Adipocyte (in vitro differentiated cells): Measurements from ENCODE around the gene RASGEF1C.

Experiments used
- DNase-seq: peaks from one replicate; pipeline ENCODE4 v3.0.0-alpha.2; 2015; ENCODE audit warnings: low read depth
- H3K27me3 ChIP-seq: replicated peaks from 2 replicates; pipeline ENCODE4 v1.7.0; 2013; ENCODE audit warnings: mild to moderate bottlenecking, low read length, moderate library complexity; ENCODE audit not compliant: control insufficient read depth, insufficient read depth
- H3K36me3 ChIP-seq: 2 replicates; pipeline ENCODE4 v1.7.0; 2013; ENCODE audit warnings: low read length, mild to moderate bottlenecking, moderate library complexity; ENCODE audit not compliant: control insufficient read depth, insufficient read depth, severe bottlenecking
- H3K4me1 ChIP-seq: 2 replicates; pipeline ENCODE4 v1.7.0; 2013; ENCODE audit warnings: mild to moderate bottlenecking, low read length, moderate library complexity; ENCODE audit not compliant: control insufficient read depth, insufficient read depth
- H3K4me3 ChIP-seq: 2 replicates; pipeline ENCODE4 v1.7.0; 2013; ENCODE audit warnings: mild to moderate bottlenecking, low read length, moderate library complexity
- H3K9ac ChIP-seq: 2 replicates; pipeline ENCODE4 v1.7.0; 2013; ENCODE audit warnings: mild to moderate bottlenecking, low read length, moderate library complexity
- H3K9me3 ChIP-seq: 2 replicates; pipeline ENCODE4 v1.7.0; 2013; ENCODE audit warnings: mild to moderate bottlenecking, low read length, moderate library complexity; ENCODE audit not compliant: control insufficient read depth

RASGEF1C gene

DNA sequence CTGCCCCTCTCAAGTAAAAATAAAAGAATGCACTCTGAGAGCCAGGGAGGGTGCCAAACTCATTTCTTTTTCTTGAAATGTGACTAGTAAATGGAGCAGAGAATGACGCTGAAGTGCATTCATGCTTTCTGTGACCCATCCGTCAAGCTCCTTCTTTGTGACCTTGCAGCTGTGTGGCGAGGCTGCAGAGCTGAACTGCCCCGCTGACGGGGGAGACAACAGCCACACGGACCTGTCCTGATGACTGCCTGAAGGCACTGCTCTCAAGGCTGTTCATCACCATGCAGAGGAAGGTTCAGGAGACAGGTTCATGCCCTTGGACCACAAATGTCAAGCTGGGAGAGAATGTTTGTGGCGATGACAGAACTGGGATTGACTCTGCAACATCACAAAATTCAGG, 21.0 kb upstream of the RASGEF1C start:
- no peak overlapping the region for H3K9ac ChIP-seq
- H3K9me3 ChIP-seq, result peaks cover 50% of the 10 kb centered on the region
- no peak overlapping the region for H3K4me3 ChIP-seq
- peaks cover 30% of the 10 kb centered on the region for H3K36me3 ChIP-seq
- no peak for DNase-seq
- H3K27me3 ChIP-seq, result no peaks in the 10 kb centered on the region
- no peaks in the 10 kb centered on the region for H3K4me1 ChIP-seq

DNA sequence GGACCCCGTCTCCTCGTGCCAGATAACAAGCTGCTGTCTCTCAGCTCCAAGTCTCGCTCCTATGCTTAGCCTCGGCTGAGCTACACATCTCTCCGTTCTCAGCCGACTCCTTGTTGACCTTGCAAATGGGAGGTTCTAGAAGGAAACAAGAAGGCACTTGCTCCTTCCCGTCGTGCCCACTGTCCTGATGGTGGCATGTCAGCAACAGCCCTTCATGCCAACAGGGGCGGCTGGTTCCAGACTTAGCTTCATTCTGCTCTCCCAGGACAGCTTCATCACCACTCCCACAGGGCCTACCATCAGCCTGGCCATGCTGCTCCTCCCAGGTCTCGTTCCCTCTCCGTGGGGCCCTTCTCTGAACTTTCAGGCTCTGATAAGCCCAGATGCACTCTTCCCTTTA, 13.0 kb upstream of the RASGEF1C start:
- Histone ChIP-seq H3K27me3 (no peaks in the 10 kb centered on the region), H3K4me1 (no peaks in the 10 kb centered on the region), H3K4me3 (no peak overlapping the region), H3K9me3 (peaks cover 70% of the 10 kb centered on the region), H3K36me3 (no peaks in the 10 kb centered on the region), H3K9ac (no peak overlapping the region)
- DNase-seq, result no peak

DNA sequence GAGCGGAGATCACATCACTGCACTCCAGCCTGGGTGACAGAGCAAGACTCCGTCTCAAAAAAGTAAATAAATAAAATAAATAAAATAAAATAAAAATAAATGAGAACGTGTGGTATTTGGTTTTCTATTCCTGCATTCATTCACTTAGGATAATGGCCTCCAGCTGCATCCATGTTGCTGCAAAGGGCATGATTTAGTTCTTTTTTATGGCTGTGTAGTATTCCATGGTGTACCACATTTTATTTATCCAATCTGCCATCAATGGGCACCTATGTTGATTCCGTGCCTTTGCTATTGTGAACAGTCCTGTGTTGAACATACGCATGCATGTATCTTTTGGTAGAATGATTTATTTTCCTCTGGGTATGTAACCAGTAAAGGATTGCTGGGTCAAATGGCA, 8.8 kb upstream of the RASGEF1C start:
- no peak overlapping the region for H3K9ac ChIP-seq
- H3K9me3 ChIP-seq, result peaks cover 55% of the 10 kb centered on the region
- no peak for DNase-seq
- H3K27me3 ChIP-seq, result peaks cover 4% of the 10 kb centered on the region
- H3K36me3 ChIP-seq, result no peaks in the 10 kb centered on the region
- no peak overlapping the region for H3K4me3 ChIP-seq
- no peaks in the 10 kb centered on the region for H3K4me1 ChIP-seq

DNA sequence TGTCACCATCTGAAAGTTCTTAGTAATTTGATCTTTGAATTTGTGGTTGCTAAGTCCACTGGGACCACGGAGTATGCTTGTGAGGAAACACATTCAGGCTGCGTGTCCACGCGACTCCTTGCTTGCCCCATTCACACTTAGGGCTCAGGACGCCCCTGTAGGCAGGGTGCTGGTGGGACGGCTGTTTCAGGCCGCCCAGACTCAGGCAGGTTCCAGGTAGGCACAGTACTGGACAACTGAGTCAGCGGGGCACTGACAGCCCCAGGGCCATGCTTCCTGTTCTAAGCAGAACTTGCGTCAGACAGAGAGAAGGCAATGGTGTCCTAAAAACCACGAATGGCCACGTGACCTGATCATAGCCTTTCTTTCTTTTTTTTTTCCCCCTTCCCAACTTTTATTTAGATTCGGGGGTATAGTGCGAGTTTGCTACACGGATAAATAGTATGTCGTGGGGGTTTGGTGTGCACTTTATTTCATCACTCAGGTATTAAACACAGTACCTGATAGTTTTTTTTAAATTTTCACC, 7.7 kb upstream of the RASGEF1C start:
- no peaks in the 10 kb centered on the region for H3K36me3 ChIP-seq
- DNase-seq, result no peak
- H3K4me1 ChIP-seq, result no peaks in the 10 kb centered on the region
- peaks cover 45% of the 10 kb centered on the region for H3K9me3 ChIP-seq
- no peak overlapping the region for H3K9ac ChIP-seq
- H3K4me3 ChIP-seq, result no peak overlapping the region
- peaks cover 9% of the 10 kb centered on the region for H3K27me3 ChIP-seq

DNA sequence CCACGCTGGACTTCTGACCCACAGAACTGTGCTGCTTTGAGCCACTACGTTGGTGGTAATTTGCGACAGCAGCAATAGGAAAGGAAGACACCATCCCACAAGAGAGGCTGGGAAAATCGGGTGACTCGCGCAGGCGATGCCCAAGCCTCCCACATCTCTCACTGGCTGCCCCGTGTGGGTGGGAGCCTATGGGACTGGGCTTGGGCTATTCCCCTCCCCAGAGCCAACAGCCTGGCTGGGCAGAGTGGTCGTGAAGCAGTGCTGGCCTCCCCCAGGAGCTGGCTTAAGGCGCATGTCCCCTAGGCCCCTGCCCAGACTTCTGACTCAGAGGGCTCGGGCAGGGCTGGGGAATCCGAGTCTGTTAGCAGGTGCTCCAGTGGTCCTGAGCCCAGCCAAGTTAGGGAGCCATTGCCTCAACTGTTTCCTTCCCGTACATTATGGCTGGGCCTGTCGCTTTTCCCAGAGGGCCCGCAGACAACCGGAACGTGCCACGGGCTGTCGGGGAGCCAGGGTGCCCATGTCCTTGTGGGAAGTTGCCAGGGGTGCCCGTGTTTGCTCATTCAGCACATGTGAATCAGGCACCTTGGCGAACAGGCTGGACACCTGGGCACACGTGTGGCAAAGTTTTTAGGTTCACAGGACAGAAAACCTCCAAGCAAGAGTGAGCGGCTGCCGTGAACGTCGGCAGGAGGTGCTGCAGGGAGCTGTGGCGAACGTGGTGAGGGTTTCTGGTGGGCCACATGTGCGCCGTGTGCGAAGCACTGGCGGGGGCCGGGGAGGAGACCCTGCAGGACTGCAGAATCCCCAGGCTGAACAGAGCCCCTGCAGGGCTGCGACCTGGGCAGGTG, 7.0 kb upstream of the RASGEF1C start:
- no peak for DNase-seq
- Histone ChIP-seq H3K9ac (no peak overlapping the region), H3K9me3 (peaks cover 39% of the 10 kb centered on the region), H3K4me1 (no peaks in the 10 kb centered on the region), H3K27me3 (peaks cover 15% of the 10 kb centered on the region), H3K36me3 (no peaks in the 10 kb centered on the region), H3K4me3 (no peak overlapping the region)

DNA sequence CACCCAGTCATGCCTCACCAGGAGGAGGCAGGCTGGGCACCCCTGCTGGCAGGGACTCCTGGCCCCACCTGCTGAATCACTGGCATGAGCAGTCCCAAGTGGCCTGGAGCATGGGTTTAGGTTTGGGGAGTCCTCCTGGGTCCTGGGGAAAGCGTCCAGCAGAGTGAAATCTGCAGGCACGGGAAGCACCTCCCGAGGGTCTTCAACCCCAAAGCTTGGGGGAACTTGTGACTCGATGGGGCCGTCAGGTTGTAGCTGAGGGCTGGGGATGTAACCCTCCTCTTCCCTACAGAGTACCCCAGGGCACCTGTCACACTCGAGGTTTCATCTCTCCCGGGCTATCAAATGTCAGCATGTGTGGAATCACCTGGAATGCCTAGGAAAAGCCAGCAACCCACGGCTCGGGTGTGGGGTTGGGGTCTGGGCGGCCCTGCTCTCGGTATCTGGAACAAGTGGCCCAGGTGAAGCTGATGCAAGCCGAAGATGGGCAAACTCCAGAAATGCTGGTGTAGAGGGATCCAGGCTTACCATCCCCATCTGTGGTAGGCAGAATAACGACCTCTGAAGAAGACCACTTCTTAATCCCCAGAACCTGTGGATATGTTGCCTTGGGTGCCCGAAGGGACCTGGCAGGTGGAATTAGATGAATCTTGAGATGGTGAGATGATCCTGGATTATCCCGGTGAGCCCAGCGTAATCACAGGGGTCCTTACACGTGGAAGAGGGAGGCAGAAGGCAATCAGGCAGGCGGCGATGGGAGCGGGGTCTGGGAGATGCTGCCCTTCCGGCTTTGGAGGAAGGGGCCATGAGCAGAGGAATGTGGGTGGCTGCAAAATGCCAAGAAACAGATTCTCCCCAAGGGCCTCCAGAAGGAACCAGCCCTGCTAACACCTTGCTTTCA, 6.1 kb upstream of the RASGEF1C start:
- H3K9ac ChIP-seq, result no peak overlapping the region
- no peak overlapping the region for H3K4me3 ChIP-seq
- H3K27me3 ChIP-seq, result peaks cover 23% of the 10 kb centered on the region
- no peaks in the 10 kb centered on the region for H3K36me3 ChIP-seq
- DNase-seq, result no peak
- H3K4me1 ChIP-seq, result no peaks in the 10 kb centered on the region
- H3K9me3 ChIP-seq, result peaks cover 30% of the 10 kb centered on the region

DNA sequence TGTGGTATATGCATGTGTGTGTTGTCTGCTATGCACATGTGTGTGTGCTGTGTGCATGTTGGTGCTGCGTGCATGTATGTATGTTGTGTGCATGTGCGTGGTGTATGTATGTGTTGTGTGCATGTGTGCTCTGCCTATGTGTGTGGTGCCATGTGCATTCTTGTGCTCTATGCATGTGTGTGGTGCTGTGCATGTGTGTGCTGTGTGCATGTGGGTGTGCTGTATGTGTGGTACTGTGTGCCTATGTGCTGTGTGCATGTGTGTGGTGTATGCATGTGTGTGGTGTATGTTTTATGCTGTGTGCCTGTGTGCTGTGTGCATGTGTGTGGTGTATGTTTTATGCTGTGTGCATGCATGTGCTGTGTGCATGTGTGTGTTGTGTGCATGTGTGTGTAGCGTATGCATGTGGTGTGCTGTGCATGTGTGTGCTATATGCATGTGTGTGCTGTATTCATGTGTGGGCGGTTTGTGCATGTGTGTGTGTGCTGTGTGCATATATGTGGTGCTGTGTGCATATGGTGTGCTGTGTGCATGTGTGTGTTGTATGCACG, 4.7 kb upstream of the RASGEF1C start:
- no peak overlapping the region for H3K9ac ChIP-seq
- H3K9me3 ChIP-seq, result peaks cover 16% of the 10 kb centered on the region
- DNase-seq, result no peak
- no peaks in the 10 kb centered on the region for H3K36me3 ChIP-seq
- no peaks in the 10 kb centered on the region for H3K4me1 ChIP-seq
- peaks cover 24% of the 10 kb centered on the region for H3K27me3 ChIP-seq
- H3K4me3 ChIP-seq, result no peak overlapping the region

DNA sequence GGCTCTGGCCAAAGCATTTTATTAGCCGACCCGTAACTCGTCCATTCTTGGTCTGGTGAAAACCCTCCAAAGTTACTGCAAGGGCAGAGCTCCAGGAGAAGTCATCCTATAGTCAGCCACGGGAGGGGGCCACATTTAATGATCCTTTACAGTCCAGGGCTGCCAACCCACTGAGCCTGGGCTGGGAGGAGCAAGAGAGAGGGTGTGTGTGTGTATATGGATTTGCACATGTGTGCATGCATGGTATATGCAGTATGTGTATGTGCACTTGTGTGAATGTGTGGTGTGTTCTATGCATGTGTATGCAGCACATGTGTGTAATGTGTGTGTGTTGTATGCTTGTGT, 4.2 kb upstream of the RASGEF1C start:
- Histone ChIP-seq H3K4me1 (no peaks in the 10 kb centered on the region), H3K27me3 (peaks cover 26% of the 10 kb centered on the region), H3K36me3 (no peaks in the 10 kb centered on the region), H3K4me3 (no peak overlapping the region), H3K9me3 (peaks cover 11% of the 10 kb centered on the region), H3K9ac (no peak overlapping the region)
- DNase-seq, result no peak

DNA sequence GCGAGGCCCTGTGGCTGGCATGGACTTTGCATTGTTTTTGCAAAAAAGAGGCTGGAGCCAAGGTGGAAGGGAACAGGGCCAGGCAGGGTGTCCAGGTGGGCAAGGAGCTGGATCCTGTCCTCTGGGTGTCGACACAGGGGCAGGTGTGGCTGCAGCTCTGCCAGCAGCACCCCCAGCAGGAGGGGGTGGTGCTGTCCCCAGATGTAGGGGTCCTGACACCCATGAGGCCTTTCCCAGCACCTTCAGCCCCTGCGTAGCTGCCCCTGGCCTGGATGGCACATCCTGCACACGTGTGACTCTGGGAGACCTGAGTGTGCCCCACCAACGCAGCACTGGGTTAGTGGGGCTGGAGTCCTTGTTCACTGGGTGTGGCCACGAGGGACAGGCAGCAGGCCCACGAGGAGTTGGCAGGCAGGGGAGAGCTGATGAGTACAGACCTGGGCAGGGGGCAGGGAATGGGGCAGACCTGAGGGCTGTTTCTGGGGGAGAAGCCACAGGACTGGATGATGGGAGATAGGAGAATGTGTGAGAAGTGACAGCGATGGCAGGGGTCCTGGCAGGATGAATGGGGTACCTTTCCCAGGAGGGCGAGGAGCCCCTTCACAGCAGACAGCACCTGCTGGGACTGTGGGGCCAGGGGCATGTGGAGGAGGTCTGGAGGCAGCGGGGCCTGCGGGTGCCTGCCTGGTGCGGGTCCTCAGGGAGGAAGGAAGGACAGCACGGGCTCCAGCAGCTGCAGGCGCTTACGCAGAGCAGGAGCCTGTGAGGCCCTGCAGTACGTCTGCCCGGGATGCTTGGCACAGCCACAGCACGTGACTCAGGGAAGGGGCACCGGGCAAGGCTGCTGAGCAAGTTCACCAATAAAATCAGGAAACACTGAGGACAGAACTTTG, 3.6 kb upstream of the RASGEF1C start:
- peaks cover 6% of the 10 kb centered on the region for H3K9me3 ChIP-seq
- H3K36me3 ChIP-seq, result no peaks in the 10 kb centered on the region
- DNase-seq, result no peak

DNA sequence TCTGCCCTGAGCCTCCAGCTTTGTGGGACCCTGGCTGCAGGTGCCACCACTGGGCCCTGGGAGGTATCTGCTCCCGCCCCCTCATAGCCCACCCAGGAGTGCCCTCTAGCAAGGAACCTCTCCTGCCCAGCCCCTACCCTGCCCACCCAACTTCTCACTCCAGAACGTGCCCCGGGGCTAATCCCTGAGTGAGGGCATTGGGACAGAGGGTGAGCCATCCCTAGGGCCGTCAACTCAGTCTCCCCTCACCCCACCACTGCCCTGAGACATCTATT, 2.7 kb upstream of the RASGEF1C start:
- no peak overlapping the region for H3K4me3 ChIP-seq
- no peak for DNase-seq
- H3K27me3 ChIP-seq, result peaks cover 42% of the 10 kb centered on the region
- no peaks in the 10 kb centered on the region for H3K4me1 ChIP-seq
- peaks cover 2% of the 10 kb centered on the region for H3K9me3 ChIP-seq
- no peak overlapping the region for H3K9ac ChIP-seq
- no peaks in the 10 kb centered on the region for H3K36me3 ChIP-seq

More for the DNA sequence above, 3.6 kb upstream of the RASGEF1C start:
- Histone ChIP-seq H3K4me1 (no peaks in the 10 kb centered on the region), H3K9ac (no peak overlapping the region), H3K4me3 (no peak overlapping the region), H3K27me3 (peaks cover 33% of the 10 kb centered on the region)
